HG03571 (cell line): ENCODE measurements around the gene ORAI2.
"Not testable (repeated sequence)": the region's sequence is repeated elsewhere in the genome, so short reads cannot be mapped to it uniquely, and the experiment has no call there.

ENCODE experiments used
- ATAC-seq: cut with Tn5 transposase; IDR thresholded peaks from one replicate; pipeline ENCODE4 v1.9.1; 2021; ENCODE audit not compliant: unreplicated experiment

ORAI2 gene

GRCh38 chr7:102468478-102469350, 35.3 kb downstream of the ORAI2 start:
- no peak for ATAC-seq

GRCh38 chr7:102469351-102469971, 36.1 kb downstream of the ORAI2 start:
- ATAC-seq = no peak

GRCh38 chr7:102469972-102470825, 36.8 kb downstream of the ORAI2 start:
- ATAC-seq = no peak

GRCh38 chr7:102471791-102472125, 38.4 kb downstream of the ORAI2 start:
- ATAC-seq = no peak

GRCh38 chr7:102472126-102473041, 39.0 kb downstream of the ORAI2 start:
- no peak for ATAC-seq

GRCh38 chr7:102473271-102473991, 40.1 kb downstream of the ORAI2 start:
- ATAC-seq = no peak

GRCh38 chr7:102474116-102474515, 40.7 kb downstream of the ORAI2 start:
- ATAC-seq = not testable (repeated sequence)

GRCh38 chr7:102474736-102475435, 41.5 kb downstream of the ORAI2 start:
- not testable (repeated sequence) for ATAC-seq

GRCh38 chr7:102478314-102479208, 45.2 kb downstream of the ORAI2 start, which contains the start of gene POLR2J:
POLR2J (minus strand) TSS chr7:102478922; CDS start chr7:102478860, 62 bp downstream.
- ATAC-seq = peak; percentile 83

GRCh38 chr7:102479209-102479584, 45.8 kb downstream of the ORAI2 start:
- ATAC-seq = peak; percentile 18

- ATAC-seq = not testable (repeated sequence)
These were observed 46.7 kb downstream of the ORAI2 start for GRCh38 chr7:102479982-102480637.

GRCh38 chr7:102481962-102482361, 48.6 kb downstream of the ORAI2 start:
- not testable (repeated sequence) for ATAC-seq

GRCh38 chr7:102484317-102484716, 50.9 kb downstream of the ORAI2 start:
- ATAC-seq = not testable (repeated sequence)

GRCh38 chr7:102490529-102491075, 57.2 kb downstream of the ORAI2 start:
- peak; percentile 51 for ATAC-seq

GRCh38 chr7:102493220-102493935, 60.0 kb downstream of the ORAI2 start:
- ATAC-seq = peak; percentile 37

- not testable (repeated sequence) for ATAC-seq
These were observed 60.7 kb downstream of the ORAI2 start for GRCh38 chr7:102494026-102494425.
